ENCODE data around the gene NPAS3. TPM values are rescaled to one million over a fixed set of nuclear protein-coding genes. Genes with fewer than 3 reads are reported as not detected.

NPAS3 gene
- total RNA-seq, 1 donor from 2014 or later, result 2.4 TPM

- TF ChIP-seq, protein P1, sequence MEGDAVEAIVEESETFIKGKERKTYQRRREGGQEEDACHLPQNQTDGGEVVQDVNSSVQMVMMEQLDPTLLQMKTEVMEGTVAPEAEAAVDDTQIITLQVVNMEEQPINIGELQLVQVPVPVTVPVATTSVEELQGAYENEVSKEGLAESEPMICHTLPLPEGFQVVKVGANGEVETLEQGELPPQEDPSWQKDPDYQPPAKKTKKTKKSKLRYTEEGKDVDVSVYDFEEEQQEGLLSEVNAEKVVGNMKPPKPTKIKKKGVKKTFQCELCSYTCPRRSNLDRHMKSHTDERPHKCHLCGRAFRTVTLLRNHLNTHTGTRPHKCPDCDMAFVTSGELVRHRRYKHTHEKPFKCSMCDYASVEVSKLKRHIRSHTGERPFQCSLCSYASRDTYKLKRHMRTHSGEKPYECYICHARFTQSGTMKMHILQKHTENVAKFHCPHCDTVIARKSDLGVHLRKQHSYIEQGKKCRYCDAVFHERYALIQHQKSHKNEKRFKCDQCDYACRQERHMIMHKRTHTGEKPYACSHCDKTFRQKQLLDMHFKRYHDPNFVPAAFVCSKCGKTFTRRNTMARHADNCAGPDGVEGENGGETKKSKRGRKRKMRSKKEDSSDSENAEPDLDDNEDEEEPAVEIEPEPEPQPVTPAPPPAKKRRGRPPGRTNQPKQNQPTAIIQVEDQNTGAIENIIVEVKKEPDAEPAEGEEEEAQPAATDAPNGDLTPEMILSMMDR (IDR thresholded peaks at IDR 0.05; ENCODE audit: partially characterized antibody, unreplicated experiment), result no peak
- Mint-ChIP-seq H3K27ac (ENCODE audit: unreplicated experiment) (no peak overlapping the region), H3K4me1 (ENCODE audit: low read depth, unreplicated experiment) (no peaks in the 10 kb centered on the region), H3K9me3 (ENCODE audit: unreplicated experiment) (no peaks in the 10 kb centered on the region), H3K4me3 (ENCODE audit: unreplicated experiment) (no peak overlapping the region), H3K27me3 (ENCODE audit: unreplicated experiment) (no peaks in the 10 kb centered on the region), H3K36me3 (ENCODE audit: unreplicated experiment) (no peaks in the 10 kb centered on the region)
- DNase-seq, result no peak
Observed at GRCh38 chr14:33596211-33597080, 657.8 kb downstream of the NPAS3 start.

- H3K27ac Mint-ChIP-seq (ENCODE audit: unreplicated experiment), result no peak overlapping the region
- no peaks in the 10 kb centered on the region for H3K36me3 Mint-ChIP-seq (ENCODE audit: unreplicated experiment)
- no peaks in the 10 kb centered on the region for H3K27me3 Mint-ChIP-seq (ENCODE audit: unreplicated experiment)
- H3K9me3 Mint-ChIP-seq (ENCODE audit: unreplicated experiment), result no peaks in the 10 kb centered on the region
- H3K4me3 Mint-ChIP-seq (ENCODE audit: unreplicated experiment), result no peak overlapping the region
- no peak for DNase-seq
- no peaks in the 10 kb centered on the region for H3K4me1 Mint-ChIP-seq (ENCODE audit: low read depth, unreplicated experiment)
- TF ChIP-seq, protein P1 (IDR thresholded peaks at IDR 0.05; ENCODE audit: partially characterized antibody, unreplicated experiment), result no peak
Observed at GRCh38 chr14:33598582-33598981, 659.9 kb downstream of the NPAS3 start.

DNA sequence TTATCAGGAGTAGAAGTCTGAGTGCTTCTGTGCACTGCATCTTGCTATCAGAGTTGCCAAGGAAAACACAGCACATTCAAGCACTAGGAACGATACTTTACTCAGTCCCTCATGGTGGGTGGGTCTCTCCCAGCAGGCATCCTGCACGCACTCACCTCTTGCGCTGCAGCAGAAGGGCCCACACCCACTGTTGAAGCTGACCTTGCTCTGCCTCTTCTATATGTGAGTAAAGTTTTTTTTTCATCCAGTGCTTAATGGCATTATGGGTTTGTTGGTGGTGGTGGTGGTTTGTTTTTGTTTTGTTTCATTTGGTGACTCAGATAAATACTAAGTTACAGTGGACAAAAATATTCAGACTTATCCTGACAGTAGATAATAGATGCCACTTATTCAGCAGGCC is 663.7 kb downstream of the NPAS3 start:
- Mint-ChIP-seq H3K9me3 (ENCODE audit: unreplicated experiment) (no peaks in the 10 kb centered on the region), H3K27me3 (ENCODE audit: unreplicated experiment) (no peaks in the 10 kb centered on the region), H3K36me3 (ENCODE audit: unreplicated experiment) (no peaks in the 10 kb centered on the region), H3K4me1 (ENCODE audit: low read depth, unreplicated experiment) (no peaks in the 10 kb centered on the region), H3K27ac (ENCODE audit: unreplicated experiment) (no peak overlapping the region), H3K4me3 (ENCODE audit: unreplicated experiment) (no peak overlapping the region)
- TF ChIP-seq, protein P1 (IDR thresholded peaks at IDR 0.05; ENCODE audit: partially characterized antibody, unreplicated experiment), result no peak
- no peak for DNase-seq

GRCh38 chr14:33606591-33606990 is 667.9 kb downstream of the NPAS3 start:
- no peaks in the 10 kb centered on the region for H3K36me3 Mint-ChIP-seq (ENCODE audit: unreplicated experiment)
- no peaks in the 10 kb centered on the region for H3K9me3 Mint-ChIP-seq (ENCODE audit: unreplicated experiment)
- TF ChIP-seq, protein P1 (IDR thresholded peaks at IDR 0.05; ENCODE audit: partially characterized antibody, unreplicated experiment), result no peak
- DNase-seq, result no peak
- no peak overlapping the region for H3K27ac Mint-ChIP-seq (ENCODE audit: unreplicated experiment)
- no peaks in the 10 kb centered on the region for H3K4me1 Mint-ChIP-seq (ENCODE audit: low read depth, unreplicated experiment)
- H3K4me3 Mint-ChIP-seq (ENCODE audit: unreplicated experiment), result no peak overlapping the region
- H3K27me3 Mint-ChIP-seq (ENCODE audit: unreplicated experiment), result no peaks in the 10 kb centered on the region

DNA sequence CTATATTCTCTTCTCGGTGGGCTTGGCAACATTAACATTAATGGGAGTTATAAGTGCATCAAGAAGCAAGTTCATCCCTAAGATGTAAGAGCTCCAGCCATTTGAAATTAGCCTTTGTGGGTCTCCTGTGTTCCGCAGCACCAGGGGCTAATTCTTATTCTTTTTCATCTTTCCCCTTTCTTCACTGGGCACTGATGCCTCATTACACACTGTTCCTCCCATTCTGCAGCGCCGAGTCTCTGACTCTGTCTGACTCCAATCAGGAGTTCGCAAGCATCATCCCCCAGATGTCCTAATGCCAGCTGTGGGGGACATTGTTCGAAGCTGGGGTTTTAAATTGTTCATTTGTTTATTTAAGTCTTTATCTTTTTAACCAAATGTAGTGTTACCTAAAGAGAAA is 670.9 kb downstream of the NPAS3 start:
- Mint-ChIP-seq H3K36me3 (ENCODE audit: unreplicated experiment) (no peaks in the 10 kb centered on the region), H3K9me3 (ENCODE audit: unreplicated experiment) (no peaks in the 10 kb centered on the region), H3K4me1 (ENCODE audit: low read depth, unreplicated experiment) (no peaks in the 10 kb centered on the region), H3K27me3 (ENCODE audit: unreplicated experiment) (no peaks in the 10 kb centered on the region), H3K27ac (ENCODE audit: unreplicated experiment) (no peak overlapping the region), H3K4me3 (ENCODE audit: unreplicated experiment) (no peak overlapping the region)
- no peak for DNase-seq
- TF ChIP-seq, protein P1 (IDR thresholded peaks at IDR 0.05; ENCODE audit: partially characterized antibody, unreplicated experiment), result no peak

Data from glutamatergic neuron (in vitro differentiated cells).